HUES6 (cell line): ENCODE results near the gene SV2B.

Source experiments
- H3K27ac ChIP-seq: 2 replicates; pipeline ENCODE4 v1.7.0; 2013; ENCODE audit warnings: low read depth, mild to moderate bottlenecking, low read length, inconsistent platforms
- H3K27me3 ChIP-seq: 2 replicates; pipeline ENCODE4 v1.6.1; 2013; ENCODE audit warnings: low read length; ENCODE audit not compliant: control insufficient read depth, insufficient read depth
- H3K36me3 ChIP-seq: 2 replicates; pipeline ENCODE4 v1.6.1; 2013; ENCODE audit warnings: low read length; ENCODE audit not compliant: control insufficient read depth, insufficient read depth
- H3K4me1 ChIP-seq: 2 replicates; pipeline ENCODE4 v1.6.1; 2013; ENCODE audit warnings: low read length; ENCODE audit not compliant: control insufficient read depth, insufficient read depth
- H3K4me3 ChIP-seq: 2 replicates; pipeline ENCODE4 v1.5.1; 2013; ENCODE audit warnings: low read depth, low read length
- H3K9ac ChIP-seq: one replicate; pipeline ENCODE4 v1.6.1; 2013; ENCODE audit warnings: mild to moderate bottlenecking, low read length
- H3K9me3 ChIP-seq: 2 replicates; pipeline ENCODE4 v1.6.1; 2013; ENCODE audit warnings: low read depth, low read length; ENCODE audit not compliant: control insufficient read depth, insufficient read depth

The SV2B gene

GRCh38 chr15:91140601-91141000 is 40.5 kb downstream of the SV2B start:
- Histone ChIP-seq H3K27me3 (peaks cover 3% of the 10 kb centered on the region; the same call in 1 of the 2 replicates), H3K27ac (no peak overlapping the region), H3K9me3 (no peaks in the 10 kb centered on the region), H3K4me3 (no peak overlapping the region), H3K36me3 (no peaks in the 10 kb centered on the region), H3K9ac (no peak overlapping the region), H3K4me1 (peaks cover 3% of the 10 kb centered on the region; the same call in 1 of the 2 replicates)

DNA sequence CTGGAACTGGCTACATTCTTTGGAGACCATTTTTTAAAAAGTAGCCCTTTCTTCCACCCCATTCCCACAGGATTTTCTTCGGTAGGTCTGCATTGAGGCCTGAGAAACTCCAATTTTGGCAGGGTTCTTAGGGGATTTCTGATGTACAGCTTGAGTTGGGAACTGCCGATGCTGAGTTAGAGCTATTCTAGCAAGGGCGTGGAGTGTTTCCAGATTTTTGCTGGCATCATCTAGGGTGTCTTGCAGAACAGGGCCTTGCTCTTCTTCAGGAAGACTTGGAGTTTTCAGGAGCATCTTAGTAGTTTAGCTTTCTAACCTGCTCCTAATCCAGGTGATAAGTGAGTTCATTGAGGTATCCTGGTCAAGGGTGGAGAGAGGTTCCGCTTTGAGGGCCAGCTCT is 41.0 kb downstream of the SV2B start:
- H3K4me1 ChIP-seq, result peaks cover 3% of the 10 kb centered on the region; the same call in 1 of the 2 replicates
- no peak overlapping the region for H3K27ac ChIP-seq
- no peaks in the 10 kb centered on the region for H3K9me3 ChIP-seq
- no peaks in the 10 kb centered on the region for H3K36me3 ChIP-seq
- no peak overlapping the region for H3K4me3 ChIP-seq
- H3K27me3 ChIP-seq, result peaks cover 3% of the 10 kb centered on the region; the same call in 1 of the 2 replicates
- no peak overlapping the region for H3K9ac ChIP-seq

DNA sequence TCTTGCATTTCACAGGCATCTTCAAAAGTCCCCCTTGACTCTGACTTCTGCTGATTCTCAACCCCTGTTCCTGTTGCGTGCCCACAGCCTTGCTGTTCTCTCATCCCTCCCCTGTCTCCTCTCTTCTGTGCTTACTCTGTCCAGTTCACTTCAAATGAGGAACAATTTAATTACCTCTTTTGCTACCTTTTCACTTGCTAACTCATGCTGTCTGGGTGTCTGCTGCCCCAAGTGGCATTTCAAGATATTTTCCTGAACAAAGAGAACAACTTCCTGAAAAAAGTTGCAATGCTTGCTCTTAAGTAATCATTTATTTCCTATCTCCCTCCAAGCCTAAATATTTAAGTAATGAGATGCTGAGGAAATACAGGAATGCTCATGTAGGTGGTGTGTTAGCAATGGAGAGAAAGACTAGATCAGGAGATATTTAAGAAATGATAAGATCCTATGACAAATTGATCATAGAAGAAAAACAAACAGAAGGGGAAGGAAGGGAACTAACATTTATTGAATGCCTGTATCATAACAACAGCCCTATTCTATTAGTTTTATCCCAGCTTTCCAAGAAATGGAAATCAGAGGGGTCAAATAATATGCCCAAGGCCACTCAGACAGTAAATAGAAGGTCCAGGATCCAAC is 42.2 kb downstream of the SV2B start:
- Histone ChIP-seq H3K27ac (no peak overlapping the region), H3K27me3 (no peaks in the 10 kb centered on the region)

DNA sequence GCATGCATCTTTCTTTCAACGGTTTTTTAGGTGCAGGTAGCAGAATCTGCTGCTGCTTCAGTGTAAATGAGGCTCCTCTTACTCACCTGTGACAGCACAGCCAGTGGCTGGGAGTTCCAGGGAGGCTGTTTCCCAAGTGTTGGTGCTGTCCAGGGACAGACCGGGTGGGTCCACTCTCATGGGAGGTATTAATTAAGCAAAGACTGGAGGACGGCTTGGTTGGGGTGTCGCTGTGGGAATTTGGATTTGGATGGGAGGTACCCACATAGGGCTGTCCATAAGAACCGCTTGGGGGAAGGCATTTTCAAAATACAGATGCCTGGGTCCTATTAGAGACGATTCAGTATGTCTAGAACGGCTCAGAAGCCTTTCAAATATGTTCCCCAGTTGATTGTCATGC is 42.9 kb downstream of the SV2B start:
- Histone ChIP-seq H3K4me1 (peaks cover 3% of the 10 kb centered on the region; the same call in 1 of the 2 replicates), H3K4me3 (no peak overlapping the region), H3K9ac (no peak overlapping the region), H3K36me3 (no peaks in the 10 kb centered on the region), H3K9me3 (no peaks in the 10 kb centered on the region), H3K27ac (no peak overlapping the region), H3K27me3 (no peaks in the 10 kb centered on the region)

More for the DNA sequence above, 42.2 kb downstream of the SV2B start:
- no peak overlapping the region for H3K4me3 ChIP-seq
- no peak overlapping the region for H3K9ac ChIP-seq
- H3K4me1 ChIP-seq, result peaks cover 3% of the 10 kb centered on the region; the same call in 1 of the 2 replicates
- no peaks in the 10 kb centered on the region for H3K9me3 ChIP-seq
- H3K36me3 ChIP-seq, result no peaks in the 10 kb centered on the region

- Histone ChIP-seq H3K4me3 (no peak overlapping the region), H3K9me3 (no peaks in the 10 kb centered on the region), H3K9ac (no peak overlapping the region), H3K27ac (no peak overlapping the region), H3K36me3 (no peaks in the 10 kb centered on the region), H3K27me3 (no peaks in the 10 kb centered on the region; the same call in 1 of the 2 replicates), H3K4me1 (peaks cover 3% of the 10 kb centered on the region; the same call in 1 of the 2 replicates)
Measured at GRCh38 chr15:91146728-91147127, 46.7 kb downstream of the SV2B start.

DNA sequence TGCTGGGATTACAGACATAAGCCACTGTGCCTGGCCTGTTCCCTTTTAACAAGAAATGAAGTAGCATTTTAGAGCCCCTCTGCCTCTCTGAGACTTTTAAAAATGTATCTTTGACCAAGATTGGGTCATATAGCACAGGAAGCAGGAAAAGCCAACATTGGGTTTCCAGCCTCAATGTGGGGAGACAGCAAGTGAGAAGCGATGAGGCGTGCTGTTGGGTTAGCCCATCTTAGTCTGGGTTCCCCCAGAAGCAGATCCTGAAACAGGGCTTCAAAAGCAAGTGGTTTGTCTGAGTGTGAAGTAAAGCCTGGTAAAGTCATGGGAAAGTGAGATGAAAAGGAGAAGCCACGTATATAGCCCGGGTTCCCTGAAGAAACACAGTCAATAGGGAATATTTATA is 48.2 kb downstream of the SV2B start:
- no peaks in the 10 kb centered on the region for H3K36me3 ChIP-seq
- no peak overlapping the region for H3K27ac ChIP-seq
- H3K4me1 ChIP-seq, result no peaks in the 10 kb centered on the region
- H3K27me3 ChIP-seq, result peaks cover 5% of the 10 kb centered on the region; the same call in 1 of the 2 replicates
- no peak overlapping the region for H3K4me3 ChIP-seq
- no peak overlapping the region for H3K9ac ChIP-seq
- H3K9me3 ChIP-seq, result no peaks in the 10 kb centered on the region

- Histone ChIP-seq H3K4me1 (no peaks in the 10 kb centered on the region), H3K9me3 (no peaks in the 10 kb centered on the region), H3K36me3 (no peaks in the 10 kb centered on the region), H3K27ac (no peak overlapping the region), H3K9ac (no peak overlapping the region), H3K27me3 (peaks cover 5% of the 10 kb centered on the region; the same call in 1 of the 2 replicates), H3K4me3 (no peak overlapping the region)
Measured at GRCh38 chr15:91150502-91151160, 50.6 kb downstream of the SV2B start.

- H3K36me3 ChIP-seq, result no peaks in the 10 kb centered on the region
- no peak overlapping the region for H3K9ac ChIP-seq
- H3K27ac ChIP-seq, result no peak overlapping the region
- H3K27me3 ChIP-seq, result peaks cover 5% of the 10 kb centered on the region; the same call in 1 of the 2 replicates
- no peak overlapping the region for H3K4me3 ChIP-seq
- no peaks in the 10 kb centered on the region for H3K4me1 ChIP-seq
- no peaks in the 10 kb centered on the region for H3K9me3 ChIP-seq
Measured at GRCh38 chr15:91151781-91152563, 51.9 kb downstream of the SV2B start.

DNA sequence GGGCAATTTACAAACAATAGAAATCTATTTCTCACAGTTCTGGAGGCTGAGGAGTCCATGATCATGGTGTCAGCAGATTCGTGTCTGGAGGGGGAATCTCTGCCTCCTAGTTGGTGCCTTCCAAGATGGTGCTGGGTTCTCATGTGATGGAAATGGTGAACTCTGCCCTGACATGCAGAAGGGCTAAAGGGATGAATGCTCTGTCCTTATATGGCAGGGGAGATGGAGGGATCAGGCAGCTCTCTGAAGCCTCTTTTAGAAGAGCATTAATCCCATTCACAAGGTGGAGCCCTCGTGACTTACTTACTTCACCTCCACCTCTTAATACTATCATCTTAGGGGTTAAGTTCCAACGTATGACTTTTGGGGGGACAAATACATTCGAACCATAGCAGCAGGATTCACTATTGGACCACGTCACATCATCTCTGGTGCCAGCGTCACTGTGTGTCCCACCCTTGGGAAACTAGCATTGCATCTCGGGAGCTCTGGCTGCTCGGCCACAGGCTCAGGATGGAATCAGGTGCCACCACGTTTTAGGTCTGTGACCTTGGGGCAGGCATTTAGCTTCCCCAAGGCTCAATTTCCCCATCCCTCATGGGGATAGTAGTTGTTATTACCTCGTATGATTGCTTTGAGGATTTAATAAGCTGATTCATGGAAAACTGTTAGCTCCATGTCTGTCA is 53.0 kb downstream of the SV2B start:
- no peaks in the 10 kb centered on the region for H3K4me1 ChIP-seq
- peaks cover 5% of the 10 kb centered on the region; the same call in 1 of the 2 replicates for H3K27me3 ChIP-seq
- no peaks in the 10 kb centered on the region for H3K9me3 ChIP-seq
- H3K36me3 ChIP-seq, result no peaks in the 10 kb centered on the region
- no peak overlapping the region for H3K4me3 ChIP-seq
- no peak overlapping the region for H3K9ac ChIP-seq
- H3K27ac ChIP-seq, result no peak overlapping the region

DNA sequence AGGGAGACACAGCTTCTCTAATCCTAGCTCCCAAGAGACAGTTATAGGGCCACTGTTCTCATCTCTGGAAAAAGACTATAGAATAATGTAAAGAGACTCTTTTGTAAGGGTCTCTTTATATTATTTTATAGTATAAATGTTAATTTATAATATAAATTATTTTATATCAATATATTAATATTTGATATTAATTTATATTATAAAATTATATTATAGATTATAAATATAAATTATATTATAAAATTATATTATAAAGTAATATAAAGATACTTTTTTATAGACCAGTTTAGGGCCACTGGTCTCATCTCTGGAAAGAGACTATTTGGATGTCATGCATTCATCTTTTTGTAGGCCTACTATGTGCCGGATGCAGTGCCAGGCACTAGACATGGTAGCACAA is 53.9 kb downstream of the SV2B start:
- Histone ChIP-seq H3K27ac (no peak overlapping the region), H3K4me1 (no peaks in the 10 kb centered on the region), H3K4me3 (no peak overlapping the region), H3K27me3 (peaks cover 5% of the 10 kb centered on the region; the same call in 1 of the 2 replicates), H3K36me3 (no peaks in the 10 kb centered on the region), H3K9ac (no peak overlapping the region), H3K9me3 (no peaks in the 10 kb centered on the region)
